Transverse colon (tissue), 4 donors: Measurements from ENCODE around the gene NAT10. TPM values are rescaled to one million over a fixed set of nuclear protein-coding genes. Genes with fewer than 3 reads are reported as not detected.

ENCODE experiments used
- DNase-seq: peaks from one replicate; pipeline ENCODE4 v3.0.0-alpha.2; 2019
- H3K27ac ChIP-seq, 4 donors: fragments of 200-600 bp; sonication (generic); 2 replicates each; pipeline ENCODE4 v1.5.1; 2016 to 2018; ENCODE audit warnings: inconsistent platforms in 4 of 4
- H3K27me3 ChIP-seq: fragments of 200-600 bp; sonication (generic); 2 replicates; pipeline ENCODE4 v1.5.1; 2017; ENCODE audit warnings: inconsistent platforms
- H3K36me3 ChIP-seq, 4 donors: fragments of 200-600 bp; sonication (generic); 2 replicates each; pipeline ENCODE4 v1.5.1; 2017 to 2019; ENCODE audit warnings: inconsistent platforms in 4 of 4
- H3K4me1 ChIP-seq, 4 donors: fragments of 200-600 bp; sonication (generic); 2 replicates each; pipeline ENCODE4 v1.5.1; 2017 to 2020; ENCODE audit warnings: inconsistent platforms in 4 of 4
- H3K4me3 ChIP-seq, 4 donors: fragments of 200-600 bp; sonication (generic); 1 replicate in 1 of 4; 2 replicates in 3 of 4; pipeline versions ENCODE4 v1.5.1 to v1.6.1; 2017 to 2019; ENCODE audit warnings: inconsistent platforms in 4 of 4
- H3K9me3 ChIP-seq, 2 donors: fragments of 200-600 bp; sonication (generic); 2 replicates each; pipeline ENCODE4 v1.5.1; 2017 to 2019; ENCODE audit warnings: inconsistent platforms in 2 of 2
- CTCF ChIP-seq, 5 experiments: fragments of 200-600 bp in 3 of 5; fragments of 450-650 bp in 2 of 5; sonication (generic) in 3 of 5; IDR thresholded peaks; 1 replicate in 2 of 5; 2 replicates in 3 of 5; pipeline ENCODE4 v1.5.1; 2016 to 2017; ENCODE audit warnings: antibody characterized with exemption in 5 of 5, inconsistent platforms in 3 of 5, mild to moderate bottlenecking in 2 of 5, moderate library complexity in 1 of 5
- EP300 ChIP-seq: sonication (generic); formaldehyde crosslinking; IDR thresholded peaks from one replicate; pipeline ENCODE4 v1.6.1; 2017; ENCODE audit warnings: antibody characterized with exemption, low read depth
- POLR2A ChIP-seq: fragments of 450-650 bp; IDR thresholded peaks from one replicate; pipeline ENCODE4 v1.6.1; 2016; ENCODE audit warnings: antibody characterized with exemption, mild to moderate bottlenecking, moderate library complexity
- POLR2AphosphoS5 ChIP-seq, 3 donors: sonication (generic); formaldehyde crosslinking; IDR thresholded peaks; one replicate each; pipeline ENCODE4 v1.6.1; 2016; ENCODE audit warnings: antibody characterized with exemption in 3 of 3
- WGBS, 2 donors: methylation state at CpG; one replicate each; pipeline ENCODE4 v1.1.5; 2018; ENCODE audit warnings: low coverage in 1 of 2; 5-methylcytosine and 5-hydroxymethylcytosine counted together
- in situ Hi-C, 4 donors: fragments of 200-750 bp; cut with MboI; loops; one replicate each; pipeline versions ENCODE4 v1.15.0 to v1.15.1; 2017; ENCODE audit warnings: low sequenced_read_pairs in 3 of 4, low pct_ligation_motif_present in 1 of 4, low pct_unique_long_range_greater_than_20kb in 1 of 4
- intact Hi-C: fragments of 100-400 bp; cut with DNase I; formaldehyde crosslinking; loops from one replicate; pipeline ENCODE4 v1.15.1; 2023; ENCODE audit warnings: low total_unique reads
- small RNA-seq, 4 donors: library from RNA; depleted of rRNA; stranded (forward); fragments of <200 nt; gene quantifications; one replicate each; pipeline ENCODE3, GENCODE V24; 2016
- total RNA-seq, 4 donors: library from RNA; depleted of rRNA; stranded (reverse); fragments of >200 nt; gene quantifications; one replicate each; pipeline ENCODE4 v1.1.0, GENCODE V29; 2016

NAT10 gene
- total RNA-seq, 4 donors from 2014 or later: 16.0 to 40.6 (median 26.9) TPM

- H3K27me3 ChIP-seq: no peaks in the 10 kb centered on the region
- TF ChIP-seq EP300 (no peak), CTCF (IDR thresholded peaks at IDR 0.05) (no peak), POLR2A (no peak), POLR2AphosphoS5 (IDR thresholded peaks at IDR 0.05) (no peak)
- intact Hi-C loops (no loop called here), in situ Hi-C loops (no loop called here)
- no peaks in the 10 kb centered on the region for H3K9me3 ChIP-seq
- H3K36me3 ChIP-seq: no peaks in the 10 kb centered on the region
- peak overlapping the region in 1 of 4 donors; percentile 66 for H3K27ac ChIP-seq
- 80 to 89% methylated on average over 1 to 5 of the region's 5 CpGs for WGBS, 2 donors
- peaks cover 0 to 13% (median 2%) of the 10 kb centered on the region in 4 donors for H3K4me1 ChIP-seq
- no peak overlapping the region for H3K4me3 ChIP-seq
- DNase-seq: no peak
These were observed 86.1 kb downstream of the NAT10 start for GRCh38 chr11:34191578-34191977.

GRCh38 chr11:34192481-34193401 lies 87.3 kb downstream of the NAT10 start:
- in situ Hi-C loops (no loop called here), intact Hi-C loops (no loop called here)
- no peak overlapping the region for H3K4me3 ChIP-seq
- H3K27me3 ChIP-seq: no peaks in the 10 kb centered on the region
- 44 to 51% methylated on average over 5 to 8 of the region's 14 CpGs for WGBS, 2 donors
- no peaks in the 10 kb centered on the region for H3K36me3 ChIP-seq
- H3K4me1 ChIP-seq: peaks cover 0 to 13% (median 2%) of the 10 kb centered on the region in 4 donors
- peak overlapping the region; percentile 35 to 69 (median 62) for H3K27ac ChIP-seq
- DNase-seq: peak; percentile 28
- TF ChIP-seq CTCF (IDR thresholded peaks at IDR 0.05): no peak
- no peak for TF ChIP-seq POLR2A
- no peak for TF ChIP-seq POLR2AphosphoS5 (IDR thresholded peaks at IDR 0.05)
- TF ChIP-seq EP300: no peak
- no peaks in the 10 kb centered on the region for H3K9me3 ChIP-seq

- H3K27me3 ChIP-seq: no peaks in the 10 kb centered on the region
- DNase-seq: no peak
- no peaks in the 10 kb centered on the region for H3K36me3 ChIP-seq
- no peak overlapping the region for H3K4me3 ChIP-seq
- intact Hi-C loops: no loop called here
- no peak for TF ChIP-seq POLR2AphosphoS5 (IDR thresholded peaks at IDR 0.05)
- no peak for TF ChIP-seq POLR2A
- H3K9me3 ChIP-seq: no peaks in the 10 kb centered on the region
- WGBS, 2 donors: 88 to 90% methylated on average over 3 to 12 of the region's 13 CpGs
- no peak overlapping the region for H3K27ac ChIP-seq
- peaks cover 0 to 13% (median 2%) of the 10 kb centered on the region in 4 donors for H3K4me1 ChIP-seq
- in situ Hi-C loops: no loop called here
These were observed 89.3 kb downstream of the NAT10 start for GRCh38 chr11:34194576-34195335.

Small RNA genes lying within 50 kb of the gene (small RNA-seq; reads per million reads assigned to genes)
- gene RF00019: 0 reads per million in 4 donors

Other genes starting within 250 kb of the NAT10 start
- 10 to 100 TPM in 1 of 4 donors, 1 to 10 TPM in 3; 1.4 to 18.0 (median 4.0) TPM for gene LMO2, start 213.6 kb upstream of the NAT10 start, total RNA-seq
- 100 to 1,000 TPM; 129 to 163 (median 152) TPM for gene CAPRIN1, start 53.9 kb upstream of the NAT10 start, total RNA-seq